ENCODE data around the gene SPRED3.

The SPRED3 gene

GRCh38 chr19:38374332-38375097, 14.0 kb upstream of the SPRED3 start, which contains the start of gene PSMD8:
TSS of gene PSMD8 (plus strand) at chr19:38374571. CDS start at chr19:38374602, 31 bp downstream.
- peak; percentile 98 to 99 for DNase-seq

- DNase-seq = no peak
Observed at GRCh38 chr19:38375098-38375493, 13.4 kb upstream of the SPRED3 start.

GRCh38 chr19:38375748-38376147, 12.7 kb upstream of the SPRED3 start:
- no peak for DNase-seq

- no peak for DNase-seq
Observed at GRCh38 chr19:38376576-38376975, 11.9 kb upstream of the SPRED3 start.

- DNase-seq = no peak
Observed at GRCh38 chr19:38377052-38377451, 11.4 kb upstream of the SPRED3 start.

- DNase-seq = no peak
Observed at GRCh38 chr19:38378866-38379265, 9.6 kb upstream of the SPRED3 start.

GRCh38 chr19:38381138-38381537, 7.4 kb upstream of the SPRED3 start:
- DNase-seq = no peak

- DNase-seq = no peak
Observed at GRCh38 chr19:38383184-38383583, 5.3 kb upstream of the SPRED3 start.

- no peak for DNase-seq
Observed at GRCh38 chr19:38383743-38384142, 4.8 kb upstream of the SPRED3 start.

GRCh38 chr19:38384209-38385027, 4.1 kb upstream of the SPRED3 start:
- DNase-seq = no peak

- DNase-seq = no peak
Observed at GRCh38 chr19:38385057-38385803, 3.3 kb upstream of the SPRED3 start.

GRCh38 chr19:38385804-38386257, 2.7 kb upstream of the SPRED3 start:
- no peak for DNase-seq

- no peak for DNase-seq
Observed at GRCh38 chr19:38386300-38386970, 2.1 kb upstream of the SPRED3 start.

- DNase-seq = no peak
Observed at GRCh38 chr19:38386971-38387549, 1.4 kb upstream of the SPRED3 start.

- peak; percentile 87 to 96 for DNase-seq
Observed at GRCh38 chr19:38387550-38388348, 748 bp upstream of the SPRED3 start, which contains the start of gene GGN. TSS of gene GGN (minus strand) at chr19:38388034. CDS start at chr19:38387261, 773 bp downstream.

- no peak for DNase-seq
Observed at GRCh38 chr19:38389101-38389925, 816 bp downstream of the SPRED3 start.

- DNase-seq = no peak
Observed at GRCh38 chr19:38389957-38390924, 1.7 kb downstream of the SPRED3 start.

- no peak for DNase-seq
Observed at GRCh38 chr19:38391911-38392464, 3.5 kb downstream of the SPRED3 start.
